Loucy (cell line): ENCODE results near the gene PLCL2.

Source experiments
- CTCF ChIP-seq: fragments of 200-600 bp; sonication (generic); conservative IDR thresholded peaks from 2 replicates; pipeline ENCODE4 v1.5.1; 2014; ENCODE audit warnings: mild to moderate bottlenecking, antibody characterized with exemption, low read length
- EZH2phosphoT487 ChIP-seq: fragments of 200-600 bp; IDR thresholded peaks from 2 replicates; pipeline ENCODE4 v1.6.1; 2018; ENCODE audit warnings: antibody characterized with exemption, mild to moderate bottlenecking, moderate library complexity, borderline replicate concordance

GRCh38 chr3:17103579-17103978, 218.8 kb downstream of the PLCL2 start:
- TF ChIP-seq CTCF (no peak), EZH2phosphoT487 (no peak)
